ENCODE measurements around the gene ZWILCH. TPM values are rescaled to one million over a fixed set of nuclear protein-coding genes. Genes with fewer than 3 reads are reported as not detected.

Gene ZWILCH
- total RNA-seq, 4 donors from 2014 or later = 4.7 to 8.9 (median 5.1) TPM

- no peaks in the 10 kb centered on the region for H3K9me3 ChIP-seq
- H3K36me3 ChIP-seq = no peaks in the 10 kb centered on the region
- no peak overlapping the region for H3K27ac ChIP-seq
- DNase-seq (ENCODE audit: low spot score in 2 of 2) = peak; percentile 24 to 69
- WGBS = 89% methylated on average over 7 of the region's 7 CpGs
- H3K4me1 ChIP-seq = no peaks in the 10 kb centered on the region
- H3K4me3 ChIP-seq = no peak overlapping the region
- H3K27me3 ChIP-seq = no peaks in the 10 kb centered on the region
- no peak for TF ChIP-seq POLR2AphosphoS5 (IDR thresholded peaks at IDR 0.05)
- no peak for TF ChIP-seq POLR2A (IDR thresholded peaks at IDR 0.05)
Measured at GRCh38 chr15:66573348-66573718, 68.2 kb downstream of the ZWILCH start.

- H3K36me3 ChIP-seq = no peaks in the 10 kb centered on the region
- peak; percentile 4 to 9 for DNase-seq (ENCODE audit: low spot score in 2 of 2)
- no peaks in the 10 kb centered on the region for H3K9me3 ChIP-seq
- no peak overlapping the region for H3K27ac ChIP-seq
- WGBS = 61% methylated on average over 10 of the region's 10 CpGs
- TF ChIP-seq POLR2A (IDR thresholded peaks at IDR 0.05) (no peak), CTCF (IDR thresholded peaks at IDR 0.05) (no peak), EP300 (IDR thresholded peaks at IDR 0.05) (no peak), POLR2AphosphoS5 (IDR thresholded peaks at IDR 0.05) (no peak)
- H3K4me3 ChIP-seq = no peak overlapping the region
- no peaks in the 10 kb centered on the region for H3K27me3 ChIP-seq
- H3K4me1 ChIP-seq = no peaks in the 10 kb centered on the region
Measured at GRCh38 chr15:66573719-66574595, 68.8 kb downstream of the ZWILCH start.

- no peak for TF ChIP-seq POLR2A (IDR thresholded peaks at IDR 0.05)
- TF ChIP-seq POLR2AphosphoS5 (IDR thresholded peaks at IDR 0.05) = no peak
- TF ChIP-seq CTCF (IDR thresholded peaks at IDR 0.05) = no peak
- no peak for TF ChIP-seq EP300 (IDR thresholded peaks at IDR 0.05)
- Histone ChIP-seq H3K36me3 (no peaks in the 10 kb centered on the region), H3K4me3 (no peak overlapping the region), H3K9me3 (no peaks in the 10 kb centered on the region), H3K27ac (no peak overlapping the region), H3K27me3 (no peaks in the 10 kb centered on the region), H3K4me1 (no peaks in the 10 kb centered on the region)
- 47% methylated on average over 2 of the region's 2 CpGs for WGBS
- no peak for DNase-seq (ENCODE audit: low spot score in 2 of 2)
Measured at GRCh38 chr15:66574596-66574950, 69.4 kb downstream of the ZWILCH start.

GRCh38 chr15:66578286-66578875, 73.3 kb downstream of the ZWILCH start:
- no peaks in the 10 kb centered on the region for H3K27me3 ChIP-seq
- no peaks in the 10 kb centered on the region for H3K36me3 ChIP-seq
- 73% methylated on average over 10 of the region's 10 CpGs for WGBS
- TF ChIP-seq POLR2A (IDR thresholded peaks at IDR 0.05) = no peak
- no peak for TF ChIP-seq EP300 (IDR thresholded peaks at IDR 0.05)
- TF ChIP-seq POLR2AphosphoS5 (IDR thresholded peaks at IDR 0.05) = no peak
- no peak for TF ChIP-seq CTCF (IDR thresholded peaks at IDR 0.05)
- no peak for DNase-seq (ENCODE audit: low spot score in 2 of 2)
- H3K4me1 ChIP-seq = no peaks in the 10 kb centered on the region
- H3K4me3 ChIP-seq = no peak overlapping the region
- H3K27ac ChIP-seq = no peak overlapping the region
- H3K9me3 ChIP-seq = no peaks in the 10 kb centered on the region

- H3K4me3 ChIP-seq = no peak overlapping the region
- H3K9me3 ChIP-seq = no peaks in the 10 kb centered on the region
- no peaks in the 10 kb centered on the region for H3K4me1 ChIP-seq
- H3K27ac ChIP-seq = no peak overlapping the region
- no peak for TF ChIP-seq EP300 (IDR thresholded peaks at IDR 0.05)
- TF ChIP-seq CTCF (IDR thresholded peaks at IDR 0.05) = no peak
- TF ChIP-seq POLR2AphosphoS5 (IDR thresholded peaks at IDR 0.05) = no peak
- TF ChIP-seq POLR2A (IDR thresholded peaks at IDR 0.05) = no peak
- no peaks in the 10 kb centered on the region for H3K36me3 ChIP-seq
- peaks cover 2% of the 10 kb centered on the region for H3K27me3 ChIP-seq
- DNase-seq (ENCODE audit: low spot score in 2 of 2) = no peak
- 77% methylated on average over 3 of the region's 3 CpGs for WGBS
Measured at GRCh38 chr15:66580643-66581042, 75.5 kb downstream of the ZWILCH start.
